GM21423 (cell line): ENCODE data around the gene RPL15.
"Not testable (repeated sequence)": the region's sequence is repeated elsewhere in the genome, so short reads cannot be mapped to it uniquely, and the experiment has no call there.

Source experiments
- ATAC-seq: cut with Tn5 transposase; IDR thresholded peaks from one replicate; pipeline ENCODE4 v1.9.1; 2021; ENCODE audit warnings: mild to moderate bottlenecking, moderate library complexity; ENCODE audit not compliant: unreplicated experiment

RPL15 gene

DNA sequence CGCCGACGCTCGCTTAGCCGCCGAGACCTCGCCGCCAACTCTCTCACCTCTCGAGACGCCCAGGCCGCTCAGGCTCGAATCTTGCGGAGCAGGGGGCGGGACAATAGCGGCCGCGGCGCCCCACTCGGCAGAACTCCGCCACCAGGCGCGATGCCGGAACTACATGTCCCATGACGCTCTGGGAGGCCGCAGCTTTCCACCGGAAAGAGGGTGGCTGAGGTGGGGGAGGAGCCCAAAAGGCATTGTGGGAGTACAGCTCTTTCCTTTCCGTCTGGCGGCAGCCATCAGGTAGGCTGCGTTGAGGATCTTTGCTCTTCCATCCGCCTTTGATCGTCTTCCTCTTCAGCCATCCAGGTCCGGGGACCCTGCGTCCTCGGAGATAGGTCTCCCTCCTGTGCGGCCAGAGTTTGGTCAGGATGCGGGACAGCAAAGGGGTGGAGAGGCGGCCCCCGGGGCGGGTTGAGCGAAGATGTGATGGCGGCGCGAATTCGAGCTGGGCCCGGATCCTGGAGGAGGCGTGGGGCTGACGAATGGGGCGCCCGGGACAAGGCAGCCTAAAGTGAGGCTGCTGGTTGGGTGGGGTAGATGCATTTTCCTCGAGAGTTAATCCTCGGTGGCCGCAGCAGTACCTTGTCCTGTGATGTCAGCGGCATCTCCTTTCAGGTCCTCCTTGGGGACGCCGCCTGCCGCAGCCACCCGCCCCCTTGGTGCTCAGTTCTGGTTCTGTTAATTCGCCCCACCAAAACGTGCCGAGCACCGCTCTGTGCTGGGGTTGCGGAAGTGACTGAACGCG is at the start of gene RPL15, which contains the start of gene NKIRAS1:
TSS of gene RPL15 (plus strand) at position 247 of the 793 bp plus-strand sequence. CDS start 728 bp downstream, outside the sequence.
TSS of gene NKIRAS1 (minus strand) at position 105 of the 793 bp plus-strand sequence. CDS start 6,086 bp downstream, outside the sequence.
- ATAC-seq: peak; percentile 93

DNA sequence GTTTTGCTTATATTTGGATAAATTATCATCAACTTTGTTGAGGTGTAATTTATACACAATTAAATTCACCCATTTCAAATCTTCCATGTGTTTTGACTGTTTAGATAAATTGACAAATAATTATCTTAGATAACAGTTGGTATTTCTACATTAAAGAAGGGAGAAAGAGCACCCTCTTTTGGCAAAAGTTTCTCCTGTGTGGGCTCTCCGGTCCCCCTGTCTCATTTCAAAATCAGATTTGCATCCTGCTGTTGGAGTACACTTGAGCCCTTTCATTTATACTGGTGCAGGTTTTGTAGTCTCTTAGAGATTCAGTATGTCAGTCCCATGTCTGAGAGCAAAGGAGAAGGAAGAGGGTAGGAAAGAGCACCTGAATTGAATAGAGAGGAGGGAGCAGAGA is 49.5 kb upstream of the RPL15 start:
- ATAC-seq: no peak

DNA sequence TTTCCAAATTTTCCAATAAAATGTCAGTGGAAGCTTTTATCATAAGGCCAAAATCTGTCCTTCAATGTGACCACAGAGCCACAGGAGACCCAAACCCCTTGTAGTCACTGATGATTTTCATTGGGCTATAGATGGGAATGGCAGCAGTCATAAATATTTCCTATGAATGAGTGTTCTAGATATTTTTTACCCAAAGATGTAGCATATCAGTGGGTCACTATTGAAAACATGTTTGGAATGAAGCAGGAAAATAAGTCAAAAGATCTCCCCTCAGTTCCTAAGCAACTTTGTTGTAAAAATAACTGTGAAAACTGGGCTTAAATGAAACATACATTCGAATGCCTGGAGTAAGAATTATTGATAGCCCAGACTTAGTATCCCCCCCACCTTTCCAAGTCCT is 49.1 kb upstream of the RPL15 start:
- ATAC-seq: no peak

DNA sequence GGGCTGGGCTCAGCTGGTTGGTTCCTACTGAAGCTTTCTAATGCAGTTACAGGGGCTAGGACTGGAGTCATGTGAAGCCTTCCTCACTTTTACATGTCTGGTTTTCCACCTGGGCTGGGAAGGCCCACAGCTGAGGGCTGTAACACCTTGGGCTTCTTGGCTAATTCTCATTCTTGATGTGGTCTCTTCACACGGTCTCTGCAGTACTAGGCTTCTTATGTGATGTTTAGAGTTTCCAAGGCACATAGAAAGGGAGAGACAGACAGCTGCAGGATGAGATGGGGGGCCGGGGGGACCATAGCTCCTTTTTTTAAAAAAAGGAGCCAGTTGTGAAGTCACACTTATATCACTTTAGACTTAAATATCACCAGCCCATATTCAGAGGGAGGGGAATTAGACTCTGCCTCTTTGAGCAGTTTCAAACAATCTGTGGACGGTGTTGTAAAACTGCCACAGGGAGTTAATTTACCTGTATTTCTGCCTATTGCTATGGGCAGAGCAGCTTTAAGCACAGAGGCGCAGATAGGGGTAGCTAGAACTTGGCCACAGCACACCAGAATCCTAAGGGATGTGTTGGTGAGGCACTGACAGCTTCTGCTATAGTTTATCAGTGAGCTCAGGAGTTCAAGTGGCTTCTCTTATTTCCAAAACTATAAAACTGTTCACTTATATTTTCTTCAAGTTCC is 46.8 kb upstream of the RPL15 start:
- no peak for ATAC-seq

DNA sequence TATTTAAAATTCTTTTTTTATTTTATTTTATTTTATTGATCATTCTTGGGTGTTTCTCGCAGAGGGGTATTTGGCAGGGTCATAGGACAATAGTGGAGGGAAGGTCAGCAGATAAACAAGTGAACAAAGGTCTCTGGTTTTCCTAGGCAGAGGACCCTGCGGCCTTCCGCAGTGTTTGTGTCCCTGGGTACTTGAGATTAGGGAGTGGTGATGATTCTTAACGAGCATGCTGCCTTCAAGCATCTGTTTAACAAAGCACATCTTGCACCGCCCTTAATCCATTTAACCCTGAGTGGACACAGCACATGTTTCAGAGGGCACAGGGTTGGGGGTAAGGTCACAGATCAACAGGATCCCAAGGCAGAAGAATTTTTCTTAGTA is 46.3 kb upstream of the RPL15 start:
- not testable (repeated sequence) for ATAC-seq

DNA sequence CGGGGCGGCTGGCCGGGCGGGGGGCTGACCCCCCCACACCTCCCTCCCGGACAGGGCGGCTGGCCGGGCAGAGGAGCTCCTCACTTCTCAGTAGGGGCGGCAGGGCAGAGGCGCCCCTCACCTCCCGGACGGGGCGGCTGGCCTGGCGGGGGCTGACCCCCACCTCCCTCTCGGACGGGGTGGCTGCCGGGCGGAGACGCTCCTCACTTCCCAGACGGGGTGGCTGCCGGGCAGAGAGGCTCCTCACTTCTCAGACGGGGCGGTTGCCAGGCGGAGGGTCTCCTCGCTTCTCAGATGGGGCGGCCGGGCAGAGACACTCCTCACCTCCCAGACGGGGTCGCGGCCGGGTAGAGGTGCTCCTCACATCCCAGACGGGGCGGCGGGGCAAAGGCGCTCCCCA is 45.6 kb upstream of the RPL15 start:
- ATAC-seq: not testable (repeated sequence)

DNA sequence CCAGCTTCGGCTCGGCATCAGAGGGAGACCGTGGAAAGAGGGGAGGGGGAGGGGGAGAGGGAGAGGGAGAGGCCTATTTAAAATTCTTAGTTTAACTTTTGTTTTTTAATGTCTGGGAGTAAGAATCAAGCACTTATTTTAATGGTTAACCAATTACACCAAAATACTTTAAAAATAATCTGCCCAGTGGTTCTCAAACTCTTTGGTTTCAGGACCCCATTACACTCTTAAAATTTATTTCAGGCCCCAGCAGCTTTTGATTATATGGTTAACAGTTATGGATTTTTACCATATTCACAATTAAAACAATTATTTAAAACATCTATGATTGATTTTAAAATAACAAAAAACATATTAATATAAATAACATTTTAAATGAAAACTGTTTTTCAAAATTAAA is 44.6 kb upstream of the RPL15 start:
- ATAC-seq: no peak

DNA sequence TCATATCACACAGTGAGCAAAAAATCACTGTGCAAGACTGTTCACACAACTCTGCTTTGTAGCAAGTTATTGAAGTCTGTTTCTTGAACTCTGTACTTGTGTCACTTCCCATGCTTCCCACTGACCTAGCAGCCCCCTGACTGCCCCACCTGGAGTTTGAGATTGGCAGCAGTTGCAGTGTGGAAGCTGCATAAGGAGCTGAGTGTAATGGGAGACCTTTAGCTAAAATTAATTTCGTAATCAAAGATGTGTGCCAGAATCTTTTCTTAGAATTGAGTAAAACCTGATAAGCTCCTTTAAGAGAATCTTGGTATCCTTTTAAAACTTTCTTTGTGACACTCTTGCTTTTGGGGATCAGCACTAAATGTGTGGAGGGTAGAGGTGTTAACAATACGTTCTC is 43.0 kb upstream of the RPL15 start:
- no peak for ATAC-seq

DNA sequence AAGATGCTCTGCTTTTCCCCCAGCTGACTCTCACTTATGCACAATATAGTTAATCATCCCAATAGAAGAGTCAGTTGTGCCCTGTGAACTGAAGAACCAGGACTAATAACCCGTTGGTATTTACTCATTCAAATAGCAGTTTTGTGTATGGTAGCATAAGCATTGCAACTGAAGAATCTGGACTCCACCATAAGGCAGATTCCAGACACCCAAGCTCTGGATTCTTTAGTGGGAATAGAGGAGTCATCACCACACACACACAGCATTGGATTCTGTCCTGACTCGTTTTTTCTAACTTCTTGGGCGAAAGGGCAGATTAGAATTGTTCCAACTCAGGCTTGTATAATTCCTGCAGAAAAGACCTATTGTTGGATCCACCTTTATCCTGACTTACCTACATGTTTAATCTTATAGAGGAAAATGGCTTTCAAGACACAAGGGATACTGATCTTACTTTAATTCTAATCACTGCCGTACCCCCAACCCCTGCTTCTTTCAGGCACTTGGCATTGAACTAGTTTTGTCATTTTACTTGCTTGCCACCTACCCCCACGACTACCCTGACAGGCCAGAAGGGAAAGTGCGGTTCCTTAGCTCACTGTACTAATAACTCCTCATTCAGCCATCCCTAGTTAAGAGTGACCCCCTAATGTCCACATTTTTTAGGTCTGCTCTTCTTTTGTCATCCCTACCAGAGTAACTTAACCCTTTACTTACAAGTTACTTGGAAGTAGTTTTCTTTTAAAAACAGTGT is 42.4 kb upstream of the RPL15 start:
- ATAC-seq: no peak

DNA sequence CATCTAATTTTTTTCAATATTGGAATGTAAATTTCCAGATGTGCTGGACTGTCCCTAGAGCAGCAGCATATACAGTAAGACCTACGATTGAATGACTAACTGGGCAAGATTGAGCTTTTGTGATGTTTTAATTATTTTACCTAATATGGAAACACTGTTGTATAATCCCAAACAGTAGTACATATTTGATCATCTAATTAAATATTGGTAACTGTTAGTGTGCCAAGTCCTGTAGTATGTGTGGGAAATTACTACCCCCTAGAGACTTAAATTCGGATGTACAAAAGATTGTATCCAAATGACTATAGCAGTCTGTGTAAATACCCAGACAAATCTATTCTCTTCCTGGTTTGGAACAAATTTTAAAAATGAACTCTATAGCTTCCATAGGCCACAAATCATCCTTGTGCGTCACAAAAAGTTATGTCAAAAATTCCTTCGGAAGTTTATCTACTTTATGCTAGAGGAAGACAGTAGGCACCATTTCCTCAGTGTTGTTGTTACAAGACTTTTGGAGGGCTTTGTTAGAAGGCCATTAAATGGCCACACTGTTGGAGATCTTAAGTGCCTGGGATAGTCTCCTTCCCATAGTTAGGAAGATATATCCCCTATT is 41.7 kb upstream of the RPL15 start:
- ATAC-seq: no peak

DNA sequence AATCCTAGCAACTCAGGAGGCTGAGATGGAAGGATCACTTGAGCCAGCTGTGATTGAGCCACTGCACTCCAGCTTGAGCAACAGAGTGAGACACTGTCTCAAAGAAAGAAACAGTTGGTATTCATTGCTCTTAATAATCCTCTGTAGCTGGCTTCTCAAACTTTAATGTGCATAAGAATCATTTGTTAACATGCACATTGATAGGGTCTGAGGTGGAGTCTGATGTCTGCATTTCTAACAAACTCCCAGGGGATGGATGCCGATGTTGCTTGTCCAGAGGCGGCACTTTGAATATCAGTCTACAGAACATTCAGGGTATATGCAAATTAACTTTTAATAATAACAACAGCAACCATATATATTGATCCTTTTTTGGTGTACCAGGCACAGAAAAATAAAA is 40.0 kb upstream of the RPL15 start:
- no peak for ATAC-seq

DNA sequence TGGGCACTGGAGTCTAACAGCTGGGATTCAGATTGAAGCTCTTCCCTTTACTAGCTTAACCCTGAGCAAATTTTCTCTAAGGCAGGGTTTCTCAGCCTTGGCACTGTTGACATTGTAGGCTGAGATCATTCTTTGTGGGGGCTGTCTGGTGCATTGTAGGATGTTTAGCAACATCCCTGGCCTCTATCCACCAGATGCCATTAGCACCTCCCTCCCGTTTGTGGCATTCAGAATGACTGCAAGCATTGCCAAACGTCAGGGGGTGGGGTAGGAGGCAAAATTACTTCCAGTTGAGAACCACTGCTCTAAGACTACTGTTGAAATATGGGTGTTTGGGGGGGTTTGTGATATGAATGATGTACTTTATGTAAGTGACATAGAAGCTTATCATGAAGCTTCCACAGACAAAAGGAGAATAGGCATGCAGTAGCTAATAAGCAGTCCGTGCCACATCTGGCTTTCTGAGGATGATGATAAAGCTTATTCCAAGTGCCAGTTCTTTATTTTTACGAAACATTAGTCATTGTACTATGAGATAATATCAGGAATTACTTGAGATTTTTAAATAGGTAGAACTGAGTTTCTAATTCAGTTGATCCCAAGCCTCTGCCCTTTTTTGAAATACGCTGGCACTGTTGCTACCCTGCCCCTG is 39.5 kb upstream of the RPL15 start:
- ATAC-seq: no peak

DNA sequence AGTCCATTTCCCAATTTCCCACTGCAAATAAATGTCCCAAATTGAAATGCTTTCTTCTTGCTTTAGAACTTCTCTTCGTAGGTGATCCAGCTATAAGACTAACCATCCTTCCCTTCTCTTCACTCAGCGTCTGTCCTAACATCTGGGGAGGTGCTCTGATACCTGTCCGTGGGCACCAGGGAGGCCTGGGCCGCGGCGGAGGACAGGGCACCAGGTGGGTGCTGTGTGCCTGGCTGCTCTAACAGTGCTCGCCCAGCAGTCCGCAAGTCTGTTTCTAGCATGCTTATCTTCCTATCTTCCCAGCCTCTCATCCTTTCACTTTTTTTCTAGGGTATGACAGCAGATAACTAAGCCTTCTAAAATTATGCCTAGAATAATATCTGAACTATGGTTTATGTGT is 37.4 kb upstream of the RPL15 start:
- no peak for ATAC-seq

DNA sequence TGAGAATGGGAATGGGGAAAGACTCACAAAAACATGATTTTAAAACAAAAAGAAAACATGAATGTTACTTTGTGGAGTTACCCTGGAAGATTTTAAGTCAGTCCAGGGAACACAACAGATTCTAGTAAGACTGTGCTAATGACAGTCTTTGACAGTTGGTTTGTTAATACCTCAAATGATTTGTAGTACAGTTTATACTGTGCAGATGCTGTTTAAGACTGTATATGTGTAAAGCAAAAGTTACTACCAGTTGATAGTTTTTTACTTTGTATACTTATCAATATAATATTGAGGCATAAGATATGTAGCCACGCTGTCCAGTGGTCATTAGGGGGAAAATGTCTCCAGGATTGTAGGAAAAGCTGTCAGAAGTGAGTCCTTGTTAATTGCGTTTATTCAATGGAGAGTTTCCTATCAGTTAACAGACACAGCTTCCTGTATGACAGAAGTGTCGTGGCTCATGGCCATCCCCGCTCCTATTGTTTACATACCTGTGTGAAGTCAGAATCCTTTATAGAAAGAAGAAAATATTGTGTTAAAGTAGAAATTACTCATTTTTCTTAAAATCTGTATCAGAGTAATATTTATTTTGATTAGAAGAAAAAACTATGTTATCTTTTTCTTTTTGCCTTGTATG is 36.1 kb upstream of the RPL15 start:
- ATAC-seq: no peak

DNA sequence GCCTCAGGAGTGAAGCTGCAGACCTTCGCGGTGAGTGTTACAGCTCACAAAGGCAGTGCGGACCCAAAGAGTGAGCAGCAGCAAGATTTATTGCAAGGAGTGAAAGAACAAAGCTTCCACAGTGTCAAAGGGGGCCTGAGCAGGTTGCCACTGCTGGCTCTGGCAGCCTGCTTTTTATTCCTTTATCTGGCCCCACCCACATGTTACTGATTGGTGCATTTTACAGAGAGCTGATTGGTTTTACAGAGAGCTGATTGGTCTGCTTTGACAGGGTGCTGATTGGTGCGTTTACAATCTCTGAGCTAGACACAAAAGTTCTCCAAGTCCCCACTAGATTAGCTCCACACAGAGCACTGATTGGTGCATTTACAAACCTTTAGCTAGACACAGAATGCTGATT is 34.9 kb upstream of the RPL15 start:
- ATAC-seq: not testable (repeated sequence)

DNA sequence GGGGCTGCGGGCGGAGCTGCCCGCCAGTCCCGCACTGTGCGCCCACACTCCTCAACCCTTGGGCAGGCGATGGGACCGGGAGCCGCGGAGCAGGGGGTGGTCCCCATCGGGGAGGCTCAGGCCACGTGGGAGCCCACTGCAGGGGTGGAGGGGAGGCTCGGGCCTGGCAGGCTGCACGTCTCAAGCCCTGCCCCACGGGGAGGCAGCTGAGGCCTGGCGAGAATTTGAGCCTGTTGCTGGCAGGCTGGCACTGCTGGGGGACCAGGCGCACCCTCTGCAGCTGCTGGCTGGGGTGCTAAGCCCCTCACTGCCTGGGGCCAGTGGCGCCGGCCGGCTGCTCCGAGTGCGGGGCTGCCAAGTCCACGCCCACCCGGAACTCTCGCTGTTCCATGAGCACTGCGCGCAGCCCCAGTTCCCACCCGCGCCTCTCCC is 34.4 kb upstream of the RPL15 start:
- ATAC-seq: no peak

DNA sequence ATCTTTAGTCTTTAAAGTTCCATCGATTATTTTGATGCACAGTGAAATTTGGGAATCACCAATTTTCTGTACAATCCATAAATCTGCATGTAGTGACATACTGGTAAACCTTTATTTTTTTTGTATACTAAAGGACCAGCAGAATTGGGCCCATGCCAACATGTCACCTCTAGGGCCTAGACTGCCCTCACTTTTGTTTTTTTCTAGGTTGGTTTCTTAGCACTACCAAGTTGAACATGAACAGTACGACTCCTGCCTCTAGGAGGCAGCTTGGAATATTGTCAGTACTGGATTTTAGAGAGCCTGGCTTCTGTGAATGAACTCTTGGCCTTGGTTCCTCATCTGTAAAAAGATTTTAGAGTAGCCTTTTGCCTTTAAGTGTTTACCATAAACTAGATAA is 32.5 kb upstream of the RPL15 start:
- no peak for ATAC-seq

DNA sequence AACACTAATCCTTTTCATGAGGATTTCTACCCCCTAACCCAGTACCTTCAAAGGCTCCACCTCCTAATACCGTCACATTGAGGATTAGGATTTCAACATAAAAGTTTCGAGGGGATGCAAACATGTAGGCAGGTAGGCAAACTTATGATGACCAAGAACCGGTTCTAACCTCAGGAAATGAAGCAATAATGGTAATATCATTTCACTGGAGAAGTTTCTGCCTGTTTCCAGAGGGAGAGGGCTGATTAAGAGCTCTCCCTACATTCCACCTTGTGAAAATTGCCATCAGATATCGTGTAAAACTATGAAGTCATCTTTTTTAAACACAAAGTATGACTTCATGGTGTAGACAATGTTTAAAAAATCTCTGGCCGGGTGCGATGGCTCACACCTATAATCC is 31.7 kb upstream of the RPL15 start:
- ATAC-seq: no peak

DNA sequence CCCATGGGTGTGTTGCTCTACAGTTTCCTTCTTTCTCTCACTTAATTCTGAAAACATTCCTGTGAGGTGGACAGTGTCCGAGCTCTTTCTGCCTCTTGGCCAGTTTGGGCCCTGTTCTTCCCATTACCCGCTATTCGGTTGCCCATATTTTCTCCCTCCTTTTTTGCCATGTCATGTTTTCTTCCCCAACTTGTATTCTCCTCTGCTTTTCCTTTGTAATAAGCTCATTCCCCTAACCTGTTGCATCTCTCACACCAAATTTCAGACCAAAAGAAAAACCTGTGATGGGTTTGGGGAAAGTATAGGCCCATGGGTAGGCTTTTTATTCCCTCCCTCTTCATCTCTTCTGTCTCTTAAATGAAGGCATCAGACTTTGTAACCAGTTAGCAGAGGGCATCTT is 30.6 kb upstream of the RPL15 start:
- no peak for ATAC-seq

DNA sequence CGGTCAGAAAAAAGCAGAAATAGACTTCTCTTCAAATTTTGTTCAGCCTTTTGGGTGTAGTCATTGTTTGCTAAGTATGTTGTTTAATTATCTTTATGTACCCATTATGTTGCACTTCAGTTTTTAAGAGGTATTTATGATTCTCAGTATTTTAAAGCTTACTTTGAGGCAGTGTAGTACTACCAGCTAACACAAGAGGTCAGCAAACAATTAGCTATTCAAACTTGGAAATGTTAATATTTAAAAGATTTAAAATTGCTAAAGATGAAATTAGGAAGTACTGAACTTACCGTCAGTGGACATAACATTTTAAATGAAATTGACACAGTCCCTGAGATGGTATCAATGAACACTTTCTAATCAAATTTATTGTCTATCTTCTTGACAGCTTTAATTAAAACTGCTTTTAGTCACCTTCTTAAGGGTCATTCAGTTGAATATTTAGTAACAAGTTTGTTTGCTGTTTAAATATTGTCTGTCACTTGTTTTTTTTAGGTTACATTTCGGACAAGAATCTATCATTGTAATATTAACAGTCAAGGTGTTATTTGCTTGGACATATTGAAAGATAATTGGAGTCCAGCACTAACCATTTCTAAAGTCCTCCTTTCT is 28.2 kb upstream of the RPL15 start:
- ATAC-seq: no peak
